NCI-H2081 (cell line): ENCODE measurements around the gene TMEM125.

Source experiments
- DNase-seq, 2 experiments: peaks; one replicate each; lab custom pipeline; 2025; lab: John Stamatoyannopoulos, UW

TMEM125 gene

GRCh38 chr1:43293896-43294760, 24.3 kb downstream of the TMEM125 start:
- no peak for DNase-seq

GRCh38 chr1:43294761-43295160, 25.0 kb downstream of the TMEM125 start:
- no peak for DNase-seq

GRCh38 chr1:43296207-43296606, 26.4 kb downstream of the TMEM125 start:
- DNase-seq, result no peak

- no peak for DNase-seq
These were observed 28.3 kb downstream of the TMEM125 start for GRCh38 chr1:43298055-43298454.

- DNase-seq, result no peak
These were observed 29.3 kb downstream of the TMEM125 start for GRCh38 chr1:43299101-43299500.

- no peak for DNase-seq
These were observed 30.8 kb downstream of the TMEM125 start, which contains the start of gene TIE1 for GRCh38 chr1:43300378-43301094. Gene TIE1 (plus strand): TSS chr1:43300982. CDS start chr1:43301072, 90 bp downstream.

GRCh38 chr1:43302201-43302600, 32.4 kb downstream of the TMEM125 start:
- DNase-seq, result no peak

GRCh38 chr1:43302721-43303470, 33.1 kb downstream of the TMEM125 start:
- no peak for DNase-seq

GRCh38 chr1:43303471-43304313, 33.9 kb downstream of the TMEM125 start:
- DNase-seq, result no peak

- no peak for DNase-seq
These were observed 34.5 kb downstream of the TMEM125 start for GRCh38 chr1:43304314-43304681.

- DNase-seq, result no peak
These were observed 35.1 kb downstream of the TMEM125 start for GRCh38 chr1:43304771-43305300.

GRCh38 chr1:43305461-43305860, 35.7 kb downstream of the TMEM125 start:
- no peak for DNase-seq

- no peak for DNase-seq
These were observed 36.3 kb downstream of the TMEM125 start for GRCh38 chr1:43305926-43306687.

GRCh38 chr1:43306688-43307457, 37.1 kb downstream of the TMEM125 start:
- no peak for DNase-seq

- DNase-seq, result no peak
These were observed 37.8 kb downstream of the TMEM125 start for GRCh38 chr1:43307458-43308158.

GRCh38 chr1:43308635-43309404, 39.0 kb downstream of the TMEM125 start:
- no peak for DNase-seq

GRCh38 chr1:43309405-43310025, 39.7 kb downstream of the TMEM125 start:
- DNase-seq, result no peak

GRCh38 chr1:43311521-43311920, 41.7 kb downstream of the TMEM125 start:
- DNase-seq, result no peak
